HS-5 (cell line): ENCODE measurements around the gene TCTN3.
"Not testable (repeated sequence)": the region's sequence is repeated elsewhere in the genome, so short reads cannot be mapped to it uniquely, and the experiment has no call there.

Source experiments
- DNase-seq: peaks from one replicate; pipeline ENCODE4 v3.0.0-alpha.2; 2012; ENCODE audit warnings: low read depth

Gene TCTN3

GRCh38 chr10:95626500-95626899, 67.2 kb downstream of the TCTN3 start:
- DNase-seq: no peak

GRCh38 chr10:95620415-95620814, 73.3 kb downstream of the TCTN3 start:
- not testable (repeated sequence) for DNase-seq

- DNase-seq: no peak
Measured at GRCh38 chr10:95618101-95618500, 75.6 kb downstream of the TCTN3 start.

GRCh38 chr10:95616446-95616845, 77.3 kb downstream of the TCTN3 start:
- DNase-seq: no peak
